ENCODE measurements around the gene ACAA2. TPM values are rescaled to one million over a fixed set of nuclear protein-coding genes. Genes with fewer than 3 reads are reported as not detected.

ACAA2 gene
- polyA plus RNA-seq, 1 donor (not counting 4 experiments of a cell fraction or from before 2014, with no cell fraction given): 2.3 TPM

GRCh38 chr18:49754866-49755265, 58.5 kb downstream of the ACAA2 start:
- Histone ChIP-seq H3K4me2 (ENCODE audit: control insufficient read depth, extremely low read depth, insufficient read depth, low read depth, low read length) (no peak overlapping the region), H2AFZ (ENCODE audit: control insufficient read depth, low read length) (no peak overlapping the region), H3K79me2 (ENCODE audit: control insufficient read depth, insufficient read depth, low read length) (no peaks in the 10 kb centered on the region), H4K20me1 (ENCODE audit: control insufficient read depth, extremely low read depth, insufficient read depth, low read length) (no peaks in the 10 kb centered on the region), H3K4me1 (ENCODE audit: control insufficient read depth, extremely low read depth, insufficient read depth, low read length) (peaks cover 7% of the 10 kb centered on the region), H3K9me3 (ENCODE audit: control insufficient read depth, low read depth, low read length) (no peaks in the 10 kb centered on the region), H3K36me3 (ENCODE audit: control insufficient read depth in 2 of 2, extremely low read depth in 1 of 2, insufficient read depth in 2 of 2, low read length in 2 of 2) (no peaks in the 10 kb centered on the region), H3K9ac (ENCODE audit: control insufficient read depth, extremely low read depth, insufficient read depth, low read length) (no peak overlapping the region), H3K27ac (ENCODE audit: control insufficient read depth, insufficient read depth, low read length) (no peak overlapping the region), H3K27me3 (ENCODE audit: control insufficient read depth, extremely low read depth, insufficient read depth, low read length) (no peaks in the 10 kb centered on the region), H3K4me3 (ENCODE audit: control insufficient read depth in 2 of 3, extremely low read depth in 1 of 3, insufficient read depth in 2 of 3, low read depth in 1 of 3, low read length in 3 of 3) (no peak overlapping the region), H3K9me1 (ENCODE audit: control insufficient read depth, extremely low read depth, insufficient read depth, low read length) (no peaks in the 10 kb centered on the region)
- no peak for DNase-seq (ENCODE audit: low read depth, low spot score)
- dilution Hi-C loops (cut with MboI; ENCODE audit: extremely low pct_ligation_motif_present, low sequenced_read_pairs): no loop called here
- FAIRE-seq: peak; percentile 89
- no peak for TF ChIP-seq EZH2 (IDR thresholded peaks at IDR 0.05; ENCODE audit: low read length)
- no peak for TF ChIP-seq CTCF (optimal IDR thresholded peaks at IDR 0.05 in 1 of 3, IDR thresholded peaks at IDR 0.05 in 1 of 3, conservative IDR thresholded peaks at IDR 0.05 in 1 of 3; ENCODE audit: extremely low read depth in 1 of 3, insufficient read depth in 2 of 3, low read length in 3 of 3)

- Histone ChIP-seq H3K9ac (ENCODE audit: control insufficient read depth, extremely low read depth, insufficient read depth, low read length) (no peak overlapping the region), H3K36me3 (ENCODE audit: control insufficient read depth in 2 of 2, extremely low read depth in 1 of 2, insufficient read depth in 2 of 2, low read length in 2 of 2) (no peaks in the 10 kb centered on the region), H3K4me3 (ENCODE audit: control insufficient read depth in 2 of 3, extremely low read depth in 1 of 3, insufficient read depth in 2 of 3, low read depth in 1 of 3, low read length in 3 of 3) (no peak overlapping the region), H3K79me2 (ENCODE audit: control insufficient read depth, insufficient read depth, low read length) (no peaks in the 10 kb centered on the region), H3K27ac (ENCODE audit: control insufficient read depth, insufficient read depth, low read length) (no peak overlapping the region), H4K20me1 (ENCODE audit: control insufficient read depth, extremely low read depth, insufficient read depth, low read length) (no peaks in the 10 kb centered on the region), H3K4me2 (ENCODE audit: control insufficient read depth, extremely low read depth, insufficient read depth, low read depth, low read length) (no peak overlapping the region), H3K4me1 (ENCODE audit: control insufficient read depth, extremely low read depth, insufficient read depth, low read length) (peaks cover 7% of the 10 kb centered on the region), H2AFZ (ENCODE audit: control insufficient read depth, low read length) (no peak overlapping the region), H3K9me3 (ENCODE audit: control insufficient read depth, low read depth, low read length) (no peaks in the 10 kb centered on the region), H3K27me3 (ENCODE audit: control insufficient read depth, extremely low read depth, insufficient read depth, low read length) (no peaks in the 10 kb centered on the region), H3K9me1 (ENCODE audit: control insufficient read depth, extremely low read depth, insufficient read depth, low read length) (no peaks in the 10 kb centered on the region)
- dilution Hi-C loops (cut with MboI; ENCODE audit: extremely low pct_ligation_motif_present, low sequenced_read_pairs): no loop called here
- TF ChIP-seq EZH2 (IDR thresholded peaks at IDR 0.05; ENCODE audit: low read length): no peak
- FAIRE-seq (no peak), DNase-seq (ENCODE audit: low read depth, low spot score) (no peak)
Observed at GRCh38 chr18:49753643-49754042, 59.7 kb downstream of the ACAA2 start.

- H3K79me2 ChIP-seq (ENCODE audit: control insufficient read depth, insufficient read depth, low read length): no peaks in the 10 kb centered on the region
- peaks cover 7% of the 10 kb centered on the region for H3K4me1 ChIP-seq (ENCODE audit: control insufficient read depth, extremely low read depth, insufficient read depth, low read length)
- no peak overlapping the region for H2AFZ ChIP-seq (ENCODE audit: control insufficient read depth, low read length)
- H3K9me1 ChIP-seq (ENCODE audit: control insufficient read depth, extremely low read depth, insufficient read depth, low read length): no peaks in the 10 kb centered on the region
- H4K20me1 ChIP-seq (ENCODE audit: control insufficient read depth, extremely low read depth, insufficient read depth, low read length): no peaks in the 10 kb centered on the region
- H3K9me3 ChIP-seq (ENCODE audit: control insufficient read depth, low read depth, low read length): no peaks in the 10 kb centered on the region
- no peak for TF ChIP-seq EZH2 (IDR thresholded peaks at IDR 0.05; ENCODE audit: low read length)
- no peak for TF ChIP-seq CTCF (optimal IDR thresholded peaks at IDR 0.05 in 1 of 3, IDR thresholded peaks at IDR 0.05 in 1 of 3, conservative IDR thresholded peaks at IDR 0.05 in 1 of 3; ENCODE audit: extremely low read depth in 1 of 3, insufficient read depth in 2 of 3, low read length in 3 of 3)
- FAIRE-seq (peak; percentile 5), DNase-seq (ENCODE audit: low read depth, low spot score) (no peak)
- no peak overlapping the region for H3K9ac ChIP-seq (ENCODE audit: control insufficient read depth, extremely low read depth, insufficient read depth, low read length)
- no peaks in the 10 kb centered on the region for H3K27me3 ChIP-seq (ENCODE audit: control insufficient read depth, extremely low read depth, insufficient read depth, low read length)
- no peak overlapping the region for H3K4me2 ChIP-seq (ENCODE audit: control insufficient read depth, extremely low read depth, insufficient read depth, low read depth, low read length)
- no peak overlapping the region for H3K4me3 ChIP-seq (ENCODE audit: control insufficient read depth in 2 of 3, extremely low read depth in 1 of 3, insufficient read depth in 2 of 3, low read depth in 1 of 3, low read length in 3 of 3)
- dilution Hi-C loops (cut with MboI; ENCODE audit: extremely low pct_ligation_motif_present, low sequenced_read_pairs): no loop called here
- H3K36me3 ChIP-seq (ENCODE audit: control insufficient read depth in 2 of 2, extremely low read depth in 1 of 2, insufficient read depth in 2 of 2, low read length in 2 of 2): no peaks in the 10 kb centered on the region
- H3K27ac ChIP-seq (ENCODE audit: control insufficient read depth, insufficient read depth, low read length): no peak overlapping the region
Observed at GRCh38 chr18:49752095-49752457, 61.3 kb downstream of the ACAA2 start.

Data from keratinocyte (primary cell).